Measurements from ENCODE around the gene MGST1.
"Not testable (repeated sequence)": the region's sequence is repeated elsewhere in the genome, so short reads cannot be mapped to it uniquely, and the experiment has no call there.

MGST1 gene

GRCh38 chr12:16358878-16359277 lies 11.4 kb downstream of the MGST1 start:
- DNase-seq, result no peak

- DNase-seq, result no peak
These were observed 12.4 kb downstream of the MGST1 start for GRCh38 chr12:16359512-16360491.

- no peak for DNase-seq
These were observed 13.8 kb downstream of the MGST1 start for GRCh38 chr12:16361142-16361783.

- no peak for DNase-seq
These were observed 15.1 kb downstream of the MGST1 start for GRCh38 chr12:16362550-16362949.

GRCh38 chr12:16369156-16369555 lies 21.7 kb downstream of the MGST1 start:
- no peak for DNase-seq

- DNase-seq, result no peak
These were observed 22.7 kb downstream of the MGST1 start for GRCh38 chr12:16370096-16370495.

GRCh38 chr12:16382652-16383312 lies 35.3 kb downstream of the MGST1 start:
- DNase-seq, result not testable (repeated sequence)

GRCh38 chr12:16384732-16385131 lies 37.3 kb downstream of the MGST1 start:
- no peak for DNase-seq

GRCh38 chr12:16385782-16386646 lies 38.6 kb downstream of the MGST1 start:
- no peak for DNase-seq

GRCh38 chr12:16387919-16388318 lies 40.5 kb downstream of the MGST1 start:
- DNase-seq, result no peak

GRCh38 chr12:16389594-16389993 lies 42.1 kb downstream of the MGST1 start:
- no peak for DNase-seq

GRCh38 chr12:16392846-16393535 lies 45.5 kb downstream of the MGST1 start:
- no peak for DNase-seq

- no peak for DNase-seq
These were observed 51.7 kb downstream of the MGST1 start for GRCh38 chr12:16399101-16399500.

- DNase-seq, result not testable (repeated sequence)
These were observed 54.4 kb downstream of the MGST1 start for GRCh38 chr12:16401835-16402234.

- DNase-seq, result no peak
These were observed 59.9 kb downstream of the MGST1 start for GRCh38 chr12:16407346-16407745.
